HL-60 (cell line): ENCODE data around the gene THBS3.

Experiments used
- DNase-seq, 2 experiments: peaks; one replicate each; pipeline ENCODE4 v3.0.0-alpha.2; 2010 to 2020; ENCODE audit warnings: low read depth in 1 of 2, low spot score in 1 of 2
- H3K27ac ChIP-seq: fragments of 250-450 bp; sonication (Bioruptor Pico); replicated peaks from 2 replicates; pipeline ENCODE4 v1.5.1; 2020; ENCODE audit warnings: mild to moderate bottlenecking, moderate library complexity
- H3K27me3 ChIP-seq: fragments of 250-450 bp; sonication (Bioruptor Pico); 2 replicates; pipeline ENCODE4 v1.5.1; 2021; ENCODE audit warnings: mild to moderate bottlenecking, moderate library complexity; ENCODE audit not compliant: insufficient read depth, poor library complexity, severe bottlenecking
- H3K4me3 ChIP-seq: replicated peaks from 2 replicates; pipeline ENCODE4 v1.5.1; 2011; ENCODE audit warnings: mild to moderate bottlenecking, control low read depth, low read length; ENCODE audit not compliant: insufficient read depth
- CTCF ChIP-seq: IDR thresholded peaks from one replicate; pipeline ENCODE4 v1.5.1; 2011; ENCODE audit warnings: low read length, control low read depth, inconsistent platforms; ENCODE audit not compliant: insufficient read depth
- GABPA ChIP-seq: IDR thresholded peaks from 2 replicates; pipeline ENCODE4 v1.6.1; 2012; ENCODE audit warnings: low read depth
- POLR2AphosphoS5 ChIP-seq: IDR thresholded peaks from 2 replicates; pipeline ENCODE4 v1.6.1; 2012; ENCODE audit warnings: low read depth
- REST ChIP-seq: IDR thresholded peaks from 2 replicates; pipeline ENCODE4 v1.6.1; 2012; ENCODE audit warnings: low read depth; ENCODE audit not compliant: insufficient replicate concordance
- SPI1 ChIP-seq: IDR thresholded peaks from 2 replicates; pipeline ENCODE4 v1.6.1; 2012; ENCODE audit warnings: low read depth, mild to moderate bottlenecking, borderline replicate concordance

THBS3 gene

GRCh38 chr1:155188268-155188667 lies 19.4 kb downstream of the THBS3 start:
- no peak for DNase-seq
- no peak overlapping the region for H3K27ac ChIP-seq
- no peak overlapping the region for H3K4me3 ChIP-seq
- H3K27me3 ChIP-seq: no peaks in the 10 kb centered on the region
- TF ChIP-seq POLR2AphosphoS5 (no peak), GABPA (no peak)

GRCh38 chr1:155187456-155187891 lies 20.2 kb downstream of the THBS3 start:
- H3K27me3 ChIP-seq: no peaks in the 10 kb centered on the region
- no peak overlapping the region for H3K4me3 ChIP-seq
- no peak for TF ChIP-seq REST
- TF ChIP-seq GABPA: no peak
- no peak for TF ChIP-seq SPI1
- no peak for TF ChIP-seq CTCF
- no peak for TF ChIP-seq POLR2AphosphoS5
- H3K27ac ChIP-seq: no peak overlapping the region
- DNase-seq: no peak

- no peak overlapping the region for H3K27ac ChIP-seq
- H3K27me3 ChIP-seq: no peaks in the 10 kb centered on the region
- H3K4me3 ChIP-seq: no peak overlapping the region
- DNase-seq: no peak
- no peak for TF ChIP-seq REST
- no peak for TF ChIP-seq SPI1
- TF ChIP-seq GABPA: no peak
- TF ChIP-seq POLR2AphosphoS5: no peak
- no peak for TF ChIP-seq CTCF
Measured at GRCh38 chr1:155186794-155187455, 20.8 kb downstream of the THBS3 start.

GRCh38 chr1:155186067-155186793 lies 21.5 kb downstream of the THBS3 start:
- no peak overlapping the region for H3K4me3 ChIP-seq
- H3K27ac ChIP-seq: no peak overlapping the region
- DNase-seq: no peak
- TF ChIP-seq POLR2AphosphoS5 (no peak), REST (no peak), GABPA (no peak), SPI1 (no peak), CTCF (no peak)
- no peaks in the 10 kb centered on the region for H3K27me3 ChIP-seq
